Right lobe of liver (tissue), 4 donors: Measurements from ENCODE around the gene PDE4B.

Experiments used
- POLR2A ChIP-seq: fragments of 450-650 bp; IDR thresholded peaks from one replicate; pipeline ENCODE4 v1.6.1; 2017; ENCODE audit warnings: antibody characterized with exemption, mild to moderate bottlenecking
- TF ChIP-seq, protein P1 (sequence below), 4 donors: fragments of 200-600 bp in 3 of 4; fragments of 450-650 bp in 1 of 4; IDR thresholded peaks; one replicate each; pipeline versions ENCODE4 v1.5.1 to v1.8.0; 2016 to 2022; ENCODE audit warnings: antibody characterized with exemption in 4 of 4, mild to moderate bottlenecking in 2 of 4
- donor health status: DM: no; HTN: no; CAD: no.
- donor health status: DM: no; HTN: no; CAD: no.
- donor health status: DM: no; HTN: yes; CAD: no.

DNA sequence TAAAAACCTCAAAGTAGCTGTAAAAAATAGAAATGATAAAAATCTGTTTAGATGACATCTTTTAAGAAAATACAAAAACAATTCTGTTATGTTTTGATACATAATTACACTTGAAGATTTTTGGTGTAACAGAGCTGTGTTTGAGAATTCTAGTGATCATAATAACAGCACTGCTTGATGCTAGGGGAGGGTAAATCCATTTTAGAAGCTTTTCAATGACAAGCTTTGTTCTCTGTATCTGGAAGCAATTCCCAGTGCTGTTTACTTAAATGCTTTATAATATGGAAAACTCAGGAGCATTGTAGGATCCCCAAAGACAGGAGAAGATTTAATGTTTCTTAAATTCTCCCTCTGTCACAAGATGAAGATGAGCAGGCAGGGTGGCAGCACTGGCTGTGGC, 359.3 kb downstream of the PDE4B start:
- TF ChIP-seq, protein P1, sequence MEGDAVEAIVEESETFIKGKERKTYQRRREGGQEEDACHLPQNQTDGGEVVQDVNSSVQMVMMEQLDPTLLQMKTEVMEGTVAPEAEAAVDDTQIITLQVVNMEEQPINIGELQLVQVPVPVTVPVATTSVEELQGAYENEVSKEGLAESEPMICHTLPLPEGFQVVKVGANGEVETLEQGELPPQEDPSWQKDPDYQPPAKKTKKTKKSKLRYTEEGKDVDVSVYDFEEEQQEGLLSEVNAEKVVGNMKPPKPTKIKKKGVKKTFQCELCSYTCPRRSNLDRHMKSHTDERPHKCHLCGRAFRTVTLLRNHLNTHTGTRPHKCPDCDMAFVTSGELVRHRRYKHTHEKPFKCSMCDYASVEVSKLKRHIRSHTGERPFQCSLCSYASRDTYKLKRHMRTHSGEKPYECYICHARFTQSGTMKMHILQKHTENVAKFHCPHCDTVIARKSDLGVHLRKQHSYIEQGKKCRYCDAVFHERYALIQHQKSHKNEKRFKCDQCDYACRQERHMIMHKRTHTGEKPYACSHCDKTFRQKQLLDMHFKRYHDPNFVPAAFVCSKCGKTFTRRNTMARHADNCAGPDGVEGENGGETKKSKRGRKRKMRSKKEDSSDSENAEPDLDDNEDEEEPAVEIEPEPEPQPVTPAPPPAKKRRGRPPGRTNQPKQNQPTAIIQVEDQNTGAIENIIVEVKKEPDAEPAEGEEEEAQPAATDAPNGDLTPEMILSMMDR (IDR thresholded peaks at IDR 0.05): no peak
- TF ChIP-seq POLR2A: no peak
